ENCODE measurements around the gene SEMA5B.

The SEMA5B gene

DNA sequence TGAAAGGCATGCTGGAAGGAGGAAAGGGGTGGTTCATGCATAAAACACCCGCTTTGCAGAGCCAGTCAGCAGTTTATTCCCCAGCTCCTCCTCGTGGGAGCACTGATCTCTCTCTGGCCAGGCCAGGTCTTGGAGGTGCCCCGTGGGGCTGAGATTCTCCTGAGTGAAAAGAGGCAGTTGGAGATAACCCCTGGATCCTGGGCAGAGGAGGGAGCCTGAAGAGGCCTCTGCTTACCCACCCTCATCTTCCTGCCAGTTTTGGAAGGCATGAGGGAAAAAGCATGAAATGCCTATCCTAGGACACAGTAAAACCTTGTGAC lies 108.3 kb downstream of the SEMA5B start:
- DNase-seq, result no peak

DNA sequence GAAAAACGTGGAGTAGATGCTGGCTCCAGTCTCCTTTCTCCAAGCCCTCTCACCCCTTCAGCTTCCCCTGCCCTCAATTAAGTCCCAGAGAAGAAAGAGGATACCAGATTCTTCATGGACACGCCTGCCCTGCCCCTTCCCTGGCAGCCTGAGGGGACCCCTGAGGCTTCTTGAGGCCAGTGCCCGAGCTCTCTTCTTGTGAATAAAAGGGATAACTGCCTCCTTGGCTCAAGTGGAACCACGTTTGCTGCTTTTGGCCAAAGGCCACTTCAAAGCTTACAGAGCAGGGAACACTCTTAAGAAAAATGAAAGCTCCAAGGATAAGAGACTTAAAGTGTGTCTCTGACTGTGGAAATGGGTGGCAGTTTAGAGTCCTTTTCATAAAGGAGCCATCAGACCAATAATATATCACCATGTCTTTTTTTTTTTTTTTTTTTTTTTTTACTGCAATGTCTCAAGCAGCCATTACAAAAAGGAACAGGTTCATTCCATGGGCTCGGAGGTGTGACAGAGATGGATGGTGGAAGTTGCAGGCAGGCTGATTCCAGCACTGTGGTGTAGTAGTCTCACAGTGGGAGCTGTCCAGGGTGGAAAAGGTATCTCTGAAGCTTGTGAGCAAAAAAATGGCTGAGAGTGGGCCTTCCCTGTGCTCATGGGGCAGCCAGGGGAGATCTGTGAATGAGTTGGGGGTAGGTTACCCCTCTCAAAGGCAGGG lies 108.8 kb downstream of the SEMA5B start:
- DNase-seq, result no peak

GRCh38 chr3:122917412-122917811 lies 110.2 kb downstream of the SEMA5B start:
- no peak for DNase-seq

DNA sequence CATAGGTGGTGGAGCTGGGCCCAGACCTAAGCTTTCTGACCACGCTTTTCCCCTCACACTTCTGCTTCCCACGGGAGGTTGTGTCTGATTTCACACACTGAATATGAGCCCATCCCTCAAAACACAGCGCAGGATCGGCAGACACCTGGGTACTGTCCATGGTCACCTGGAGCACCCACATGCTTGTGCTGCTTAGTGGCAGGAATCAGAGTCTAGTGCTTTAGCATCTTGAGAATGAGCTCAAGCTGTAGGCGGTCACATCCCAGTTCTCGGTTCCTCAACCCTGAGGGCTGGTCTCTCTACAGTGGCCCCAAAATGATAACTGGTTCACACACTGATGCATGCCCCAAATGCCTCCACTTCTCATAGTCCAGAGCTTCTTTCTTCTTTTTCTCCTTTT lies 111.0 kb downstream of the SEMA5B start:
- no peak for DNase-seq

- no peak for DNase-seq
Observed at GRCh38 chr3:122916084-122916483, 111.5 kb downstream of the SEMA5B start.

- DNase-seq, result no peak
Observed at GRCh38 chr3:122915300-122916055, 112.1 kb downstream of the SEMA5B start.

DNA sequence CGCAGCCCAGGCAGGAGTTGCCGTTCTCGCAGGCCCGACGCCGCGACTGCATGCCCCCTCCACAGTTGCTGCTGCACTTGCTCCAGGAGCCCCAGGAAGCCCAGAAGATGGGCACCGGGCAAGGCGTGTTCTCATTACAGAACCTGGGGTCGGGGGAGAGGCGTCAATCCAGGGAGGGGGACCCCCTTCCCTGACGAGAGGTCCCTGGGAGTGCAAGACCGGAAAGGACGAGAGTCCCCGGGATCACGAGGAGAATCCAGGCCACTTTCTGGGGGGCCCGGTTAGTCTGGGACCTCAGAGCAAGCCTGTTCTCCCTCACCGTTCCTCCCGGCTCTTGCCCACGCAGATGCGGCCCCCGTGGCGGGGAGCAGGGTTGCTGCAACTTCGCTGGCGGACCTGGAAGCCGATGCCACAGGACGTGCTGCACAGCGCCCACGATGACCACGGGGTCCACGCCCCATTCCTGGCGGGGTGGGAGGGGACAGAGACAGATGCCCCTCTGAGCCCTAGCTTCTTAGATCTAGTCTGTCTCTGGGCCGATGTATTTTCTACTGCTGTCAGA lies 113.9 kb downstream of the SEMA5B start:
- DNase-seq, result no peak

DNA sequence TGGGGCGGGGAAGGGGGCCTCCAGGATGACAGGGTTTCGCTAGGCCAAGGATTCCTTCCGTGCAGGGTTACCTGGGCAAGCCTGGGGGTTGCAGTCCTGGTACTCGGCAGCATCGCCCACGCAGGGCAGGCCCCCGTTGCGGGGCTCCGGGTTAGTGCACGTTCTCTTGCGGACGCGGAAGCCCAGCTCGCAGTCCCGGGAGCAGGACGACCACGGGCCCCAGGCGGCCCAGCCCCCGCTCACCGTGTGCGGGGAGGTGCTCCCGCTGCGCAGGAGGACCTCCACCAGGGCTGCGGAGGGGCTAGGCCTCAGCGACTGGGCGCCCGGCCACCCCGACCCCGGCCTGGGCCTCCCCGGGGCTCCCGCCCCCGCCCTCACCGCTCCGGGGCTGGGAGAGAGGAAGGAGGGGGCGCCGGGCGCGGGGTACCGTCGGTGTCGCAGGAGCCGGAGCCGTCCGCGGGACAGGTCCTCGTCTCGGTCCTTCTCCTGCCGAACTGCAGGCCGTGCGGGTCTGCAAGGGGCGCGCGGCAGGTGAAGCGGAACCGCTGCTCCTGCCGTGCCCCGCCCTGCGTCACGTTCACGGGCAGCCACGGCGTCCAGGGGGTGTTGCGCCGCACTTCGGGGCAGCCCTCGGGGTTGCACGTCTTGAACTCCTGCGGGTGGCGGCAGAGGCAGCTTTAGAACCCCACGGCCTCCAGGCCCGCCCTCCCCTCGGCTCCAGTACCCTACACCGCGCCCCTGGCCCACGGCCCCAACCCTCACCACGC lies 114.6 kb downstream of the SEMA5B start:
- no peak for DNase-seq

DNA sequence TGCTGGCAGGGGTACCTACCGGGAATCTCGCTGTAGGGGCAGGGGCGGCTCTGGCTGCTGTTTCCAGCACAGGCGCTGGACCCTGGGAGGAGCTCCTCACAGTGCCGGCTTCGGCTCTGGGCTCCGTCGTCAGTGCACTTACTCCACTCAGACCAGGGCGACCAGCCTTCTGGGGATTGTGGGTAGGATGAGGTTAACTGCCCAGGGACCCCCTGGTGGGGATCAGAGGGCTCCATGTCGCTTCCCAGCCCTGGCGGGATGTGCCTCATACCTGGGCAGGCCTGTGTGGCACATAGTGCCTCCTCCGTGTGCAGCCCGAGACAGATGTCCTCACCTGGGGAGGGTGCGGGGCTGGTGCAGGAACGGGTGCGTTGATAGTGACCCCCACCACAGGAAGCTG lies 115.7 kb downstream of the SEMA5B start:
- no peak for DNase-seq

GRCh38 chr3:122908251-122908650 lies 119.3 kb downstream of the SEMA5B start:
- DNase-seq, result no peak

DNA sequence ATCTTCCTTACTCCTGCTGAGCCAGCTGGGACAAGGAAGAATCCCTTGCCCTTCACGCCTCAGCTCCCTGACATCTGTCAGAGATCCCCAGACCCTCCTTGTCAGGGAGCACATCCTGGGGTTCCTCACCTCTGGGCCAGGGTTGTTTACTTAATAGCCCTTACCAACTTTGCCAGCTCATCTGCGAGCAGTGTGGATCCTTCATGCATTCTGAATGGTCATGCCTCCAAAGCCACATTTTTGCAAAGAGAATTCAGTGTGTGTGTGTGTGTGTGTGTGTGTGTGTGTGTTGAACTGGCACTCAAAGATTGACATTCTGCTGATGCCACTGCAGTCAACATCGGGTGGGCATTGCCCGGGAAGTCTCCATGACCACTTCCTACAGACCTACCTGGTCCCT lies 120.1 kb downstream of the SEMA5B start:
- DNase-seq, result no peak

DNA sequence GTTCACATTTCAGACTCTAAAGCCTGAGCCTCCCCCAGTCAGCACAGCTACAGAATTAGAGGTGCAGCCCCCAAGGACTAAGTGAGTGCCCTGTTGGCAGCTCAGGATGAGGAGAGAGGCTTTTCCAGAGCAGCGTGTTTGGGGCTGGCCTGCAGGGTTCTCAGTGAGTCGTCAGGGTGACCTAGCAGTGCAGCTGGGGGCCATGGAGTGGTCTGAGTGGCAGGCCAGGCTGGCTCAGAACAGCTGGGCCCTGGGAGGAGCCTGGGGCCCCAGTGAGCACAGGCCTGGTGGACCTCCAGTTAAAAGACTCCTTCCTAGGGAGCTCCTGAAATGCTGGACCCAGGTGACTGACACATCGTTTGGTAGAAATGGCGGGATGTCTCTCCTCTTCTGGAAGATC lies 124.4 kb downstream of the SEMA5B start:
- DNase-seq, result no peak

DNA sequence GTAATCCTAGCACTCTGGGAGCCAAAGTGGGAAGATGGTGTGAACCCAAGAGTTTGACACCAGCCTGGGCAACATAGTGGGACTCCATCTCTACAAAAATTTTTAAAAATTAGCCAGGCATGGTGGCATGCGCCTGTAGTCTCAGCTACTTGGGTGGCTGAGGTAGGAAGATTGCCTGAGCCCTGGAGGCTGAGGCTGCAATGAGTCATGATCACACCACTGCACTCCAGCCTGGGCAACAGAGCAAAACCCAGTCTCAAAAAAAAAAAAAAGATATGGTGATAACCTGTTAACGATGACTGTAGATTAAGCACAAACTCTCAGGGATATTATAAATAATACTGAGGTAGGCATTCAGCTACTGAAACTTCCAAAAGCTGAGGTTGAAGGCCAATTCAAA lies 125.2 kb downstream of the SEMA5B start:
- DNase-seq, result no peak

- no peak for DNase-seq
Observed at GRCh38 chr3:122898298-122898697, 129.3 kb downstream of the SEMA5B start.

DNA sequence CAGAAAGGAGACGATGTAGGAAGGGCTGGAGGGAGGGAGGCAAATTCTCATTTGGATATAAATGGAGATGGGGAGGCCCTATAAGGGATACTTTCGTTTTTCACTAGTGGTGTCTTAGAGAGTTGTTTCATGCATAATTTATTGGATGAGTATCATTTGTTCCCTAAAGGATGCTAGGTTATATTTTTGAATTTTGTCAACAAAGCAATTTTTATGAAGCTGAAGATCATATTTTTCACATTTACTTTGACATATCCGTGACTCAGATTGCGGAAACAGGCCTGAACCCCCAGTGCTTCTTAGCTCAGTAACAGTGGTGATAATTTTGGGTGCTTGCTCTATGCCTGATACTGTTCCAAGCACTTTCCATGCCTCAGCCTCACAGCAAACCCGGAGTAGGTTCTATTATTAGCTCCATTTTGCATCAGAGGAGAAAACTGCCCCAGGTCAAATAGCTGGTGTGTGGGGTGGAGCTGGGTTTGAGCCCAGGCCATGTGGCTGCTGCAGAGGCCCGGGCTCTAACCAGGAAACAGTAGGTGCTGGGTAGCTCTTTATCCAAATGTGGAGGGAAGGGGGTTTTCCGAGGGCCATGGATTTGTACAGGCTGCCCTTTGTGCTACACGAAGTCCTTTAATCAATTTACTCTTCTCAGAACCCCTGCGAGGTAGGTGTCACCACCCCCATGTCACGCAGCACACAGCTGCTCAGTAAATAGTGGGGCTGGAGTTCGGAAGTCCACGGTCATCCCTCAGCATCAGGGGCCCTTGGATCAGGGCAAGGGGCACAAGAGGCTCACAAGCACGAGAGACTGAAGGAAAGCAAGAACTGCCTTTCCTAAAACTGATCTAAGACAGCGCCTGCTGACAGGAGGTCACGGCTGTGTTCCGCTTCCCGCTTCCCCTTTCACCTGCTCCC lies 133.6 kb downstream of the SEMA5B start:
- no peak for DNase-seq

- DNase-seq, result no peak
Observed at GRCh38 chr3:122893282-122893681, 134.3 kb downstream of the SEMA5B start.

DNA sequence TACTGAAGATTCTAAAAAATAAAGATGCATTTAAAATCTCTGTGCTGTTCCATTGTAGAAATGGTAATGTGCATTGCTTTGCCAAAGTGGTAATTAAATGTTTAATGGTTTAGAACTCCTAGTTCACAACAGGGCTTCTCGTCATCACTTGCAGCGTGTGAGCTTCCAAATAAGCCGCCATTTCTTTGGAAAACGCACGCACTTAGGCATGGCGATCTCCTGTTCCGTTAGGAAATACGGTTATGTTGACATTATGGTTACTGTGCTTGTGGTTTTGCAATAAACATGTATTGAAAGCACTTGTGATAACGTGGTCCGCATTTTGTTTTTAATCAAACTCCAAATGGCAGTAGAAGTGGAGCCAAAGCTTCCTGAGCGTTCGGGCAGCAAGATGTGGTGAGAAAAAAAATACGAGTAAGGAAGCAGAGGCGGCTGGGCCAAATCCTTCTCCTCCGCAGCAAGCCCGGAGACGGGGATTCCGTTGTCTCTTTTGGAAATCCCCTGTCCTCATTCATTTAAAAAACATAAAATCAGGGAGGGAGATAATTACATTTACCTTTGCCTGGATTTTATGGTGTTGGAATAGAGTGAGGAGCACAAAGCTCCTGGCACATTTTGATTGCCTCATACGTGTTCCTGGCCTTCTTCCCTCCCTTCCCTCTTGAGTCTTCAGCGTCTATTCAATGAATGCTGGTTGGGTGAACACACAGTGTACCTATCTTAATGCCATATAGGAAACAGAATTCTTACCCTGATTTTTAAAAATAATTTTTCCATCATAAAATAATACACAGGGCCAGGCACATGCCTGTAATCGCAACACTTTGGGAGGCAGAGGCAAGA lies 135.2 kb downstream of the SEMA5B start:
- DNase-seq, result no peak

DNA sequence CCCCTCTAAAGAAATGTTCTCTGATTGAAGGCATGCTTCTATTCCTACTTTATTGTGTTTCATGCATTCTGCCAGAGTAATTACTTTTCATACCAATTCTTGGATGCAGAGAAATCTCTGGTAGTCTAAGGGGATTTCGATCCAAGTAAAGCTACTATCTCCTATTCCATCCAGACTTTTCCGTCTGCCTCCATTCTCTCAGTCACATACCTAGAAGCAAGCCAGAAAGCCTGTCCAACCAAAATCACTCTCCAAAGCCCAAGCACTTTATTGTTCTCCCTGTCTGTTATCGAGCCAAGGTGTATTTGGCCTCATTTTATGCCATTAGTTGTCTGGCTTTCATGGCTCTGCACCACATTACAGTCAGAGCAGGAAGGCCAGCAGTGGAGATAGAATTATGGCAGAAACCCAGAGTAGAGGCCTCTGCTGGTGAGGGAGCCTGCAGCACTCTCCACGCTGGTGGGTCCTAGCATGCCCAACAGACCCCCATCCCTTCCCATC lies 136.8 kb downstream of the SEMA5B start:
- DNase-seq, result no peak

DNA sequence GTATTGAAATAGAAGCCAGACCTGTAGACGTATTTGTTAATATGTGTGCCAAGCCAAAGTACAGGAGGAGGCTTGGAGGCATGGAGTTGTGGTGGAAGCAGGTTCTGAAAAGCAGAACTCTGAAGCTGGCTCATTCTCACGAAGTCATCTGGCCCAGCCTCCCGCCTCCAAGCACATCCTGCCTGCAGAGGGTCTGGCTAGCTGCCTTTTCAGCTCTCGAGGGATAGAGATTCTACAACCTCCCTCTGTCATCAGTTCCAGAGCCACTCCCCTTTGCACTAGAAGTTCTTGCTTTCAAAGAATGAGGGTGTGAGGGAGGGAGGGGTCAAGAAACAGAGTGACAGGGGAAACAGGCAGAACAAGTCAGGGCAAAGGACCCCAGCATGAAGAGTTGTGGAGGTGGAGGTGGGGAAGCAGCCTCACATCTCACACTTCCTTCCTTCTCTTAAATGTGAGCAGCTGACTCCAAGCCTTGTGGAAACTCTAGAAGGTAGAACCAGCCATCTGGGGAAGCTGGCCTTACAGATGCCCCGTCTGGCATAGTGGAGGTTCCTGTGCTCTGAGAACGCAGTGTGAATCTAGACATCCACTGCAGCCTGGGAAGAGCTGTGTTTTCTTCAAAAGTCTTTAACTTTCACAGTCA lies 137.4 kb downstream of the SEMA5B start:
- no peak for DNase-seq

GRCh38 chr3:122886946-122887345 lies 140.6 kb downstream of the SEMA5B start:
- no peak for DNase-seq

DNA sequence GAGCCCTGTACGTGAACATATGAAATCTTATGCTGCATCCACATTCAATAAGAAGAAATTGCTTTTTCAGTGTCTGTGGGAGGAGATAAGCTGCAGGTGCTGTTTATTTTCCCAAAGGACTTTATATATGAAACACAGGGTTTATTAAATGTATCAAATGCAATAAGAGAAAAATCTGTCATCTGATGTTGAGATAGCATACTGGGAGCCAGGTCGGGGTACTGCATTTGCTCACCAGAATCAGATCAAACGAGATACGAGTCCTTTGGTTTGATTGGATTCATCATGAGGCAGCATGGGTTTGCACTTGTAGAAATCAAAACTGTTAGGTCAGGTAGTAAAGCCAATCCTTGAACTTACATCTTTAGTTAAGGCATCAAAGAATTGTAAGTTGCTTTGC lies 141.3 kb downstream of the SEMA5B start:
- DNase-seq, result no peak
